Cardiac septum (tissue), 1 donor: ENCODE data around the gene SSBP3. TPM values are rescaled to one million over a fixed set of nuclear protein-coding genes. Genes with fewer than 3 reads are reported as not detected.

ENCODE experiments used
- DNase-seq: peaks from one replicate; pipeline ENCODE4 v3.0.0-alpha.2; 2020; ENCODE audit warnings: low spot score
- intact Hi-C: fragments of 100-400 bp; cut with DNase I; formaldehyde crosslinking; loops from one replicate; pipeline ENCODE4 v1.14.0; 2022
- total RNA-seq: library from RNA; stranded (reverse); fragmentation: NEBNext Ultra II Directional; extraction: Animal tissue kit (Norgen Biotek cat#: 25700); gene quantifications from one replicate; pipeline ENCODE4 v1.2.1, GENCODE V29; 2021
- donor health status: DM: no; HTN: no; CAD: no.

Gene SSBP3
- total RNA-seq, 1 donor from 2014 or later = 45.4 TPM

- intact Hi-C loops = no loop called here
- no peak for DNase-seq
Measured at GRCh38 chr1:54267815-54268761, 138.1 kb downstream of the SSBP3 start.

GRCh38 chr1:54266908-54267307, 139.3 kb downstream of the SSBP3 start:
- intact Hi-C loops = no loop called here
- DNase-seq = no peak

DNA sequence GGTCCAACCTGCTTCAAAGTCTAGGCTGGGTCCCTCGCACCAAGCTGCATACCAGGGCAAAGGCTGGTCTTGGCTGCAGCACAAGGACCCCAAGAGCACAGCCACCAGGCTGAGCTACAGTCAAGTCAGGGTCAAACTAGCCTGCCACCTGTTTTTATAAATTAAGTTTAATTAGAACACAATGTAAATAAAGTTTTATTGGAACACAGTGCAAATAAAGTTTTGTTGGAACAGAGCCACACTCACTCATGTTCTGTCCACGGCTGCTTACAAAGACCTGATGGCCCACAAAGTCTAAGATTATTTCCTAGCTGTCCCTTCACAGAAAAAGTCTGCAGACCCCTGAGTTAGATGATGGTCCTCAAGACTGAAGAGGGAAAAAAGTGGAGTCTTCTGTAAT, 140.0 kb downstream of the SSBP3 start:
- no peak for DNase-seq
- intact Hi-C loops = no loop called here

GRCh38 chr1:54265659-54266058, 140.5 kb downstream of the SSBP3 start:
- DNase-seq = no peak
- intact Hi-C loops = no loop called here

DNA sequence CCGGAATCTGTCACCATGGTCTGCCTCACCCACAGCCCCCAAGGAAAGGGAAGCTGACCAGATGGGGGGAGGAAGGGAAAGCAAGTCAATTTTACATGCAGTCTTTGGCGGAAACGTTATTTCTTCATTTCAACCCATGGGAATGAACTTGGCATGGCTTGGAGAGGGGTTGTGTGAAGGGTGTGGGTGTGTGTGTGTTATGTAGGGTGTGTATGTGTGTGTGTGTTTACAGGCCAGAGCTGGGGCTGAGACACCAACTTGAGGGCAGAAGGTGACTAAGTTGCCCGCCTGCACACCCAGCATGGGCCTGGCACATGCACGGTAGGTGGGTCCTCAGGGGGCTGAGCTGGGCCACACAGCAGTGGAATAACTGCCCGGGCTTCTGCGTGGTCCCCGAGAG, 141.1 kb downstream of the SSBP3 start:
- no peak for DNase-seq

DNA sequence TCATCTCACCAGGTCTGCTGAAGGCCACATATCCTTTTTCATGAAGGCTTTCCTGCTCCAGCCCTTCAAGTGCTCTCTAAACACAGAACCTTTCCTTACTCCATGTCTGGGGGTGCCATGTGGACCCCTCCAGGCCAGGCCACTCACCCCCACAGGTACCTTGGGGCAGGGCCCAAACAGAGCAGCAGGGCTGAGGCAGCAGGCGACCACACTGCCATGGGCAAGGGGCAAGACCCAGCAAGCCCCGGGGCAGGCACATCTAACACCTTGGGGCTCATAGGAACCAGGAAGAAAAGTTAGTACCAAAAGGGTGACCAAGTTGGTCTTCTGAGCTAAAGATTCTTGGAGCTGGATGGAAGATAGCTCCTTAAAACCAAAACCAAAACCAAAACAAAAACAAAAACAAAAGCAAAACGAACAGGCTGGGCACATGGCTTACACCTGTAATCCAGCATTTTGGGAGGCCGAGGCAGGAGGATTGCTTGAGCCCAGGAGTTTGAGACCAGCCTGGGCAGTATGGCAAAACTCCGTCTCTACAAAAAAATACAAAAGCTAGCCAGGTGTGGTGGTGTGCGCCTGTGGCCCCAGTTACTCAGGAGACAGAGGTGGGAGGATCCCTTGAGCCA, 142.5 kb downstream of the SSBP3 start:
- no peak for DNase-seq
- intact Hi-C loops = no loop called here

More for the DNA sequence above, 141.1 kb downstream of the SSBP3 start:
- intact Hi-C loops = no loop called here

DNA sequence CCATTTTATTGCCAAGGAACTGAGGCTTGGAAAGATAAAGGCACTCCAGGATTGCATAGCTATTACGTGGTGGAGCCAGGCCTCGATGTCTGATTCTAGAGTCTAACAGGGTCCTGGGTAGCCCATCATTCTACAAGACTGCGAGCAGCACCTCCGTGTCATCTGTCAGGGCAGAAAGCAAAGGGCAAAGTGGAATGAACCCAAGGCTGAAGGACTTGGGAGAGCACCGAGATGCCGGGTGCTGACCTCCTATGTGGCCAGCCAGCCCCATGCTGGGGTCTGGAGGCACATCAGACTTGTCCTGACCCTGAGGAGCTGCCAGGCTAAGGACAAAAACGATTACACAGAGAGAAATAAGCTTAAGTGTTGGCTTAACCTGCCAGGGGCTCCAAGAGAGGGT, 143.9 kb downstream of the SSBP3 start:
- no peak for DNase-seq
- intact Hi-C loops = no loop called here

DNA sequence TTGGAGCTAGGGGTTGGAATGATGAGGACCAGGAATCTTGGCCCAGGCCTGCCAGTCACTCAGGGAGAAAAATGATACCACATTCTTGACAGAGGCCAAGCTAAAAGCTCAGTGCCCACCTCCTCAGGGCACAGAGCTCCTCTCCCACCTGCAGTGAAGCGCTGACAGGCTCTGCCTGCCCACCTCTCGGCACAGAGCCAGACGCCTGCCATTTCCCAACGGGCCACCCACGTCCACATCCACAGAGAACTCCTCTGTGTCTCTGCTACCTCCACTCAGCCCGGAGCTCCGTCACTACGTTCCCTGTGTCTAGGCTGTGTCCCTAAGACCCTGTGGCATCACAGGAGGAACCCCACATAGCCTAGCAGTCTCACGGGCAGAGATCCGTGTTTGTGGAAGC, 145.4 kb downstream of the SSBP3 start:
- no peak for DNase-seq
- intact Hi-C loops = no loop called here

- intact Hi-C loops = no loop called here
- no peak for DNase-seq
Measured at GRCh38 chr1:54259546-54260140, 146.6 kb downstream of the SSBP3 start.

DNA sequence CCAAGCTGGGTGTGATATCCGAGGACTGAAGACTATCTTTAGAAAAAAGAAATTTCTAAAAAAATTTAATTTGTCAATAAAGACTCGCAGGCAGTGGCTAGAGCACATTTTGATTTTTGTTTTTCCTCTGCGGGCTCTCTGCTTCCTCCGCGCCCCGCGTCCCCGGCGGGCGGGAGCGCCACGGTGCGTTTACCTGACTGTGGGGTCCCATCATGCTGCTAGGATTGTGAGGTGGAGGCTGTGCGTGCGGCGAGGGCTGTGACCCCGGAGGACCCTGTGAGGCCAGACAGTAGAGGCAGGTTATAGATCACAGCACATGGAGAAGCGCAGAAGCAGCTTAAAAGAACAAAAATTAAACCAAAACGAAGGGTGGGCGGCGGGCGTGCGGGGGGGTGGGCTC, 148.3 kb downstream of the SSBP3 start:
- intact Hi-C loops = no loop called here
- no peak for DNase-seq

GRCh38 chr1:54257346-54257620, 148.9 kb downstream of the SSBP3 start:
- no peak for DNase-seq
- intact Hi-C loops = no loop called here

DNA sequence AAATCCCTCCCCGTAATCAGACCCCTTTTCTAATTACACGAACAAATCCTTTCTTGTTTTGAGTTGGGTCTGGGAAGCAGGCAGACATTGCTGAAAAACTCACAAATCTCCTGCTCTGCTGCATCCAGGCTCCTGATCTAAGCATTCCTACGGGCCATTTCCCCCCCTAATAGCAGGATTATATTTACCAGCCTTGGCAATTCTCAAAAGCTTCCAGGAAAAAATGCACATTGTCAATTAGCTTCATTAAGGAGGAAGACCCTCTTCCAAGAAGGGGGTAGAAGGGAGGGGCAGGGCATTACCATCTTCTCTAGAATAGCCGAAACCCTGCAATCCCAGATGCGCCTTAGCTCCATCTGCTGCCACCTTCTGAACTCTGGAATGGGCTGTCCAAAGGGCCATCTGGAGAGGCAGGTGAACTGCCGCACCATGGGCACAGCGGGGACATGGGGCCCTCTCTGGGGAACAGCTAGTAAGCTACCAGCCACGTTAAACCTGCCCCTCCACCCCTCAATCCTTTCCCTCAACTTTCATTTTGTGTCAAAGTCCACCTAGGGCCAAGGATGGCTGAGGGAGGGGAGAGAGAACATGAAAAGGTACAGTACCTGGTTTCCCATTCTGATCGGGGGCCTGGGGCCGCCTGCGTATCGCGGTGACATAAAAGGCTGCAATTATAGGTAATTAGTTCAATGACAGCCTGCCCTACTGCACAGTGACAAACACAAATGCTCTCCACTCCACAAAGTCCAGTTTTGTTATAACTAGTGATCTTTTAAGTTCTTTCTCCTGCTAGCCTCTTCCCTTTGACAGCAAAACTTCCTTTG, 149.5 kb downstream of the SSBP3 start:
- intact Hi-C loops = no loop called here
- DNase-seq = no peak

- intact Hi-C loops = no loop called here
- DNase-seq = no peak
Measured at GRCh38 chr1:54255026-54255702, 151.0 kb downstream of the SSBP3 start.

DNA sequence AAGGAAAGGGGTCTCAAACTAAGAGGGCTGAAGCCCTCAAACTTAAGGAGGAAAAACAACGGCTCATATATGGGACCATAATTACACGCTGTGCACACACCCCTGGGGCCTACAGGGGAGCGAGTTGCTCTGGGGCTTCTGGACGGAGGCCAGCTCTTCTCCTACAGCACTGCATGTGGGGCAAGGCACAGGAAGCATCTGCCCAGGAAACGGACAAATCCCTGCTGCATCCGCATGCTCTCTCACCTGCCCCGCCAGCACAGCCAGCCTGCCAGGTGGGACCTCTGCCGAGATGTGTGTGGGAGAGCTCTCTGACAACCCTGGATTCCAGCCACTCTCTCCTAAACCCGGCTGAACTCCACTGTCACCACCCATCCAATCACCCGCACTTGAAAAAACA, 152.1 kb downstream of the SSBP3 start:
- intact Hi-C loops = no loop called here
- DNase-seq = no peak

DNA sequence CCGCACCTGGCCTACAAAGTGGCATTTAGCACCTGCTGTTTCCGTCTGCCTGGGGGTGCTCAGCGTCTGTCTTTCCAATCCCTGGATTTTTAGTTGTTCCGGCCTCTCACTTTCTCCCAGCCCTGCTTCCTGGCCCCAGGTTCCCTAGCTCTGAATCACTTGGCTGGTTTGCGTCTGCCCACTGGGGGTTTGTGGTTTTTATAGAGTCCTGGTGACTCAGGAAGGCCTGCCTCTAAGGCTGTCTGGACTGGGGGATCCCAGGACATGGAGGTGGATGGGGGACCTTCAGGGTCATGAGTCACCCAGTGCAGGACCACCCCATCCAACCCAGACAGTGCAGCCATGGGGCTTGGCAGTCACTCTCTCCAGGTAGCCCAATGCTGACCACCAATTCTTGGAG, 152.7 kb downstream of the SSBP3 start:
- intact Hi-C loops = no loop called here
- DNase-seq = no peak

DNA sequence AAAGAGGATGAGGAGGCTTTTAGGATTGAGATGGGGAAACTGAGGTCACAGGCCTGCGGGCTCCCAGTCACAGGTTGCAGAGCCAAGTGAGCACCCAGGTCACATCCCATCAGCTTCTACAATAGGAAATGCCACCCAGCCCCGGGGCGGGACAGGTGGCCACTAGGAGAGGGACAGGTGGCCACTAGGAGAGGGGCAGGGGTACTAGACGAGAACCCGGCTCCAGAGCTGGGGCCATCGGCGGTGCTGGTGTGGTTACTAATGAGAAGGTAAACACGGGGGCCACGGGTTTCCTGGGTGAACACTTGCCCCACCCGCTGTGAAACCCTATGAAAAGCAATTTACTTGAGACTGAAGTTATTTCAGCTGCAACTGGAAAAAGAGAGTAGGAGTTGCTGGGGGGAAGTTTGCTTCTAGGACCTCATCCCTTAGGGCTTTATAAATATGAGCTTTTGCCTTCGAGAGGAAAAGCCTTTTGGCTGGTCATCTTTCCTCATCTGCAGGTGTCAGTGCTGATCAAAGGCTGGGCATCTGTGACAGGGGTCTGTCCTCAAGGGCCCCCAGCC, 153.7 kb downstream of the SSBP3 start:
- no peak for DNase-seq
- intact Hi-C loops = no loop called here

- intact Hi-C loops = no loop called here
- no peak for DNase-seq
Measured at GRCh38 chr1:54250670-54251069, 155.5 kb downstream of the SSBP3 start.

DNA sequence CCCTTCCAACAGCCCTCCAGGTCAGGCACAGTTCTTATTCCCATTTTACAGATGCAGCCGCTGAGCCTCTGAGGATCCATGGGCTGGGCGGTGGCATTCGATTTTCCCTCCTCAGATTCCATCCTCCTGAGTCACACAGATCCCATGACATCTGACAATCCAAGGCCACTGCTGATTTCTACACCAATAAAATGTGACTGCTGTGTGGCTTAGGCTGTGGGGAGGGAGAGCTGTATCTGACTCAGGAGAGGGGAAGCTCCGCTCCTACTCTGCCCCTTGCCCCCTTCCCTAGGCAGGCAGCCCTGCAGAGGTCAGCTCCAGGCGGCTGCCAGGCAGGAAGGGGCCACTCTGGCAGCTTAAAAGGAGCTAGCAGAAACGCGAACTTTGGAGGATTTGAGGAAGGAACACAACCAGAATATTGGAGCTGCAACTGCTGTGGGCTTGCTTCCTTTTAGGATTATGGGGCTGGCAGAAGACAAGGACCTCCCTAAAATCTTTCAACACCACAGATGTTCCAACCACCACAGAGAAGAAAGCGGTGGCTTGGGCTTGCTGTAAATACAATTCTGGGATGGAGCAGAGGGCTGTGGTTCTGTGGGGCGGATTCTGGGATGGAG, 156.3 kb downstream of the SSBP3 start:
- DNase-seq = no peak
- intact Hi-C loops = no loop called here

- DNase-seq = no peak
- intact Hi-C loops = no loop called here
Measured at GRCh38 chr1:54248966-54249365, 157.2 kb downstream of the SSBP3 start.
